HG02981 (cell line): ENCODE data around the gene DPCD.
A peak's percentile ranks its signal among the peaks of the same experiment; 100 is the strongest.

Source experiments
- ATAC-seq: cut with Tn5 transposase; IDR thresholded peaks from one replicate; pipeline ENCODE4 v1.9.1; 2021; ENCODE audit warnings: mild to moderate bottlenecking, moderate library complexity; ENCODE audit not compliant: unreplicated experiment

DPCD gene

DNA sequence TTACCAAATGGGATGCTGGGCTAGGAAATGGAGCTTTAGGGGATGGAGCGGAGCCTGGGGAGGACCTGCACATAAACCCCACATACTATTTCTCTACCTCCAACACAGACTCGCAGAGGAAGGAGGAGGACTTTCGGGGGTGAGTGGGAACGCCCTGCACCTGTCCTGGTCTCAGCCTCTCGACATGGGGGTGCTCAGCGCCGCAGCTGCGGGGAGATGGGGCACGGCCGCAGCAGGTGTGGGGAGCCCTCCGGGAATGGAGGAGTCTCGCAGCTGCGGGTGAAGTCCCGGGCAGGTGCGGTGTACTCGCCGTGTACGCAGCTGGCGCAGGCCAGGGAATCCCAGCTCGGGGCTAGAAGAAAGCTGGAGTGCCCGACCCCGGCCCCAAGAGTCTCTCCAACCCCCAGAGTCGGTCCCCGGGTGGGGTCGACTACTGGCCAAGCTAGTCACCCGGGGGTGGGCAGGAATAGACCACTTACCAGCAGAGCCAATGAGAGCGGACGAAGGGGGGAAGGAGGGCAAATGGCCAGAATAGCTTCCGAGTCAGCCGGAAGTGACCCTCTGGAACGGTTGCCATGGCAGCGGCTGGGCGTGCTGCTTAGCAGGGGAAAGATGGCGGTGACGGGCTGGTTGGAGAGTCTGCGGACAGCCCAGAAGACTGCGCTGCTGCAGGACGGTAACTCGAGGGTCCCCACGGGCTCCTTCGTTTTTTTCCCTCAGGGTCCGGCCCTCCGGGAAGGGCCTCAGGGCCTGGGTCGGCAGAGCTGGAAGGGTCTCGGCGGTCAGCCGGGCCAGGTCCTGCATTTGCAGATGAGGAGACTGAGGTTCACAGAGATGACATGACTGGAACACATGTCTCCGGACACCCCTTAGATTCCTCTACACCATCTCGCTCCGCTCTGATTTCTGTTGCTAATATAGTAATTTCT lies at the start of gene DPCD, which contains the start of gene POLL:
DPCD (plus strand) TSS at position 597 of the 929 bp plus-strand sequence; CDS start at position 613, 16 bp downstream.
POLL (minus strand) TSS at position 533 of the 929 bp plus-strand sequence. CDS start 897 bp downstream, outside the sequence.
- peak; percentile 96 for ATAC-seq

DNA sequence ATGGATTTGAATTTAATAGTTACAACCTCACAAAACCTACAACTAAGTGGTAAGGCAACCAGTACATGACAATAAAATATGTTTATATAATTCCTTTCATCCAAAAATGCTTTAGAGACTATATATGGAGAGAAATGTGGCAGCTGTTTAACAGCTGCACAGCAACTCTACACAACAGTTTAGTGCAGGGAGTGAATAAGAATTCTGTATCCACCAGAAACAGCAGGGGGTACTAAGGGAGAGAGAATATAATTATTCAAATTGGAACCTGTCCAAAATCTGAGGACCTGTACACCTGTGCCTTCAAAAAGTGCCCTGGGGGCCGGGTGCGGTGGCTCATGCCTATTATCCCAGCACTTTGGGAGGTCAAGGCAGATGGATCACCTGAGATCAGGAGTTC lies 49.7 kb upstream of the DPCD start:
- no peak for ATAC-seq

DNA sequence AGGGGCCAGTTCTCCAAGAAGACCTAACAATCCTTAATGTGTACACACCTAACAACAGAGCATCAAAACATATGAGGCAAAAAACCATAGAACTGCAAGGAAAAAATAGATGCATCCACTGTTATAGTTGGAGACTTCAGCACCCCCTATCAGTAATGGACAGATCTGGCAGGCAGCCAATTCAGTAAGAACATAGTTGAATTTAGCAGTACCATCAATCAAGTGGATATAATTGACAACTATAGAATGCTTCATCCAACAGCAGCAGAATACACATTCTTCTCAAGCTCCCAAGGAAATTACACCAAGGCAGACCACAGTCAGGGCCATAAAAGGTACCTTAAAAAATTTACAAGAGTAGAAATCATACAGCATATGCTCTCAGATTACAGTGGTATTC lies 42.2 kb upstream of the DPCD start:
- ATAC-seq = no peak

DNA sequence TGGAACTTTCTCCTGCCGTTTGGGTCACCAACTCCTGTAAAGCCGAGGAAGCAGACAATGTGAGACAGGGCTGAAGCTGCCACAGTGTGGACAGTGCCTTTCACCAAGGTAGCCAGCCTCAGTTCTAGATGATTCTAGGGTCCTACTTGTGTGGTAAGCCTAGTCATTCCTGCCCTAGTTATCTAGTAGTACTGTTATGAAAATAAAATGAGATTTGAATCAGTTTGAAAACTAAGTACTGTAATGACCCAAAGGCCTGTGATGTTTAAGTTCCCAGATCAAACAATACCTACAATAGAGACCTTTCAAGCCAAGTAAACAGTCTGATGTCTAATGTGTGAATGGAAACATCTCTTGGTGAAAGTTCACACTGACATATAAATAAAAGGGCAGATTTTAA lies 37.2 kb upstream of the DPCD start:
- no peak for ATAC-seq

DNA sequence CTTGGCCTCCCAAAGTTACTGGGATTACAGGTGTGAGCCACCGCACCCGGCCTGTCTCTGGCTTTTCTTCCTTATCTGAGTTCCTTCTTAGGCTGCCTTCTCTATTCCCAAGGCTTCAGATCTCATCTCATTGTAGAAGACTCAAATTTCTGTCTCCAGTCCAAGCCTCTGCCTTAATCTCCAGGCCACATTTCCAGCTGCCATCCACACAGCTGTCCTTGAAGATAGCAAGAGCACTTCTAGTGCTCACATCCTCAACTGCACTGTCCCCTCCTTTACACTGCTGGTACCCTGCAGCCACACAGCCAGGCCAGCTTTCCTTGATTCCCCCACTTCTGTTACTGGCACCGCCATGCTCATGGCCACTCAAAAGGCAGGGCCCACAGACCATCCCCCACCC lies 35.7 kb upstream of the DPCD start:
- no peak for ATAC-seq

DNA sequence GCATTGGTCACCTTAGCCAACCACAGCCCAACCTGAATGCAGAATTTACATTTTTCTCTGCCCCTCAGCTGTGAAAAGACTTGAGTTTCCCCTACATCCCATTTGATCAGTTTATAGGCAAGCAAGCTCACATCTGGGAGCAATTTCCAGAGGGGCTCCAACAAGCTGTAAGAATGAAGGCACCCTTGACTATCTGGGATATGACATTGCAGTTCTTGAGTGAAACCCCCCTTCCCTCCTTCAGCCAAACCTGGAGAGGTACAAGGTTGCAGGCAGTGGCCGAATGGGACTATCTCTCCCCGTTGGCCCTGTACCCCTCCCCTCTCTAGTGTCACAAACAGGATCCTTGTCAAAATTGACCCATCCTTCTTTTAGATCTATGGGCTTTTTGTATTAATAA lies 30.6 kb upstream of the DPCD start:
- ATAC-seq = no peak

DNA sequence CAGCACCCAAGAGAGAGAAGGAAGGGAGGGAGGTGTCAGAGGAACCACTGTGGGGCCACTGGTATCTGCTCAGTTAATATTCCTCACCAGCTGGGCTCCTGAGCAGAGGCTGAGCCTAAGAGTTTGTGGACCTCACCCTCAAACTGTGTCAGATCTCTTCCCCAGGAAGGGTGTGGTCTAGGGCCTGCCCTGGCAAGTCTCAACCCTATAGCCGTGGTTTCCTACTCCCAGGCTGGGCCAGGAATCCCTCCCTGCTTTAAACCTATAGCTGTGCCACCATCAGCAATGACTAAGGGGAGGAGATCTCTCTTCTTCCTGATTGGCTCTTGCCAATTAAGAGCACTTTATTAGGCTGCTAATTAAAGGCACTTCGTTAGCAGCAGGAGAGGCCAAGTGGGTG lies 29.9 kb upstream of the DPCD start:
- no peak for ATAC-seq

DNA sequence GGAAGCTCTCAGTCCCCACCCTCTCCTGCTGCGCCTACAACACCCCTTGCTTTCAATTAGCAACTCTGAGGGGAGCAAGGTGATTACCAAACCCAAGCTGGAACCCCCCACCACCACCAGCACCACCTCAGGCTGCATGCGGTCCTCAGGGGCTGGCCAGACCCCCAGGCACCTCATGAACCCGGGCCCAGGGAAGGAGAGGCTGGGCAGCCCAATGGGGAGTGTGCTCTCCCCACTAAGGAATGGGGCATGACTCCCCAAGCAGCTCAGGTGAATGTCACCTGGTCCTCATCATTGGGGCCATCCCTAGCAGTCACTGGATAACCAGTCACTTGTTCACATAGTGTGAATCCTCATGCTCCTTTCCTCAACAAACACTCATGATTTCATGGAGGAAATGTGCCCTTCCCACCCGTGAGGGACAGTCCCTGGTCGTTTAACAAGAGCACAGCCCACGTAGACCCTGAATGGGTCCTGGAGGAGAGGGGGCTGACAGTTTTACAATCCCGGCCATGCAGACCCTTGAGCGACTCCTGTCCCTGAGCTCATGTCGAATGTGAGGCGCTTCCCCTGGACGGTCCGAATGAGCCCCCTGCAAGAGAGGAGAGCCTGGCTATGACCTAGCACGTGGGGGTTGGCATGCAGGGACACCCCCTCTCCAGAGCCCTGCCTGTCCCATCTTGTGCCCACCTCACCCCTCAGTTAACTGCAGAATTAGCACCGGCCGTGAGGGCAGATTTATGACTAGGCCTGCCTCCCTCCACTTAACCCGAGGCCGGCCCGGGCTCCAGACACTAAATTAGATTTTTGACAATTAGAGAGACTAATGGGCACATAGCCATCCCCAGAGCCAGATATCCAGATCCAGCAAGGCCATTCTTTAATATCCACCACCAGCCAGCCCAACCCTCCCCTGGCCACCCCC lies 29.2 kb upstream of the DPCD start:
- no peak for ATAC-seq

DNA sequence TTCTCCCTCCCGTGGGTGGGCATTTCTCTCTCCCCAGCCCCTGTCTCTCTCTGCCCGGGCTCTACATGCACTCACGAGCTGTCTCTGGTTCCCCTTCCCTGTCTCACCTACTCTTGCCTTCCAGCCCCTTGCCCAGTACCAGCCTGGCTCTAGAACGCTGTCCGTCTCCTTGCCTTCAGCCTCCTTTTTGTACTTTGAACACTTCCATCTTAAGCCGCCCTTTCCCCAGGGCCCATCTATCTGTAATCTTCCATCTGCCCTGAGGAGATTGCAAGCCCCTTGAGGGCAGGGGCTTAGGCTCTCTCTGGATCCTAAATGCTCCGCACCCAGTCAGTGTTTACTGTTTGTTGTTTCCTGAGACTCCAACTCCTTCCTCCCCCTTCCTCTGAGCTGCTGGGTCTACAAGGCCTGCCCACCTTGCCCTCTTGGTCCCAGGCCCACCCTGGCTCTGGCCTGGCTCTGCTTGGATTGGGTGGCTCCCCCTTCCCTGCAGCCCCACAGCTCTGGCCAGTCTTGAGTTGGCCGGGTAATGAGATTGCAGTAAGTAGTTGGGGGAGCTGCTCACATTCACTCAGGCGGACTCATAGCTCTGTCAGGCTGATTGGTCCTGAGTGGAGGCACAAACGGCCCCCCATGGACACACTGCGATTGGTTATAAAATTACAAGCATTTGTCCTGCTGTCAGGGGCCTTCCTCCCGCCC lies 28.4 kb upstream of the DPCD start:
- no peak for ATAC-seq

DNA sequence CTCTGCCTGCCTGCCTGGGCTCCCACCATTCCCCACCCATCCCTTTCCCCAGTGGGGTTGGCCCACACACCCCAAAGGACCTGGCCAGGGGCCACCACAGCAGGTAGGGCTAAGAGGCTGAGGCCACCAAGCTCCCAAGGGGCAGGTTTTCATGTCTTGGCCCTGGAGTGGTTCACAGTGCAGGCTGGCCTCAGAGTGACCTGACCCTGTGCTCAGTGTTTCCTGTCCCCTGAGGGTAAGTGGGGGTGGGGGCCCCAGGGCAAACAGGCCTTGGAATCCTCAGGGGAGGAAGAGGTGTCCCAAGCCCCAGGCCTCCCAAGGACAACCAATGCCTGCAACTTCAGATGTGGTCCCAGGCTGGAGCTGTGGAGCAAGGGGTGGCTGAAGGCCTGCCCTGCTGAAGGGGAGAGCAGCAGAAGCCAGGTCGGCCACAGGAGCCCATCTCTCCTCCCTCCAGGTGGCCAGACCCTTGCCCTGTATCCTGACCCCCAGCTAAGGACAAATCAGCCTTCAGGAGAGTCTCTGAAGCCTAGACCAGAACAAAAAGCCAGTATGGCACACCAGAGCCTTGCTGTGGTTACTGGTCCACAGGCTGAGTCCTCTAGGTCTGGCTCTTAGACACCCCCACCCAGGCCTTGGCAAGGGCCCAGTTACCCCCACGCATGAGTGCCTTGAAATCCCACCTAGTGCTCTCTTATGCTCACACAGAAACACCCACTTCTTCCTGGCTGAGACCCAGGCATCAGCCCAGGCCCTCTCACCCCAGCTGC lies 27.6 kb upstream of the DPCD start:
- ATAC-seq = no peak

DNA sequence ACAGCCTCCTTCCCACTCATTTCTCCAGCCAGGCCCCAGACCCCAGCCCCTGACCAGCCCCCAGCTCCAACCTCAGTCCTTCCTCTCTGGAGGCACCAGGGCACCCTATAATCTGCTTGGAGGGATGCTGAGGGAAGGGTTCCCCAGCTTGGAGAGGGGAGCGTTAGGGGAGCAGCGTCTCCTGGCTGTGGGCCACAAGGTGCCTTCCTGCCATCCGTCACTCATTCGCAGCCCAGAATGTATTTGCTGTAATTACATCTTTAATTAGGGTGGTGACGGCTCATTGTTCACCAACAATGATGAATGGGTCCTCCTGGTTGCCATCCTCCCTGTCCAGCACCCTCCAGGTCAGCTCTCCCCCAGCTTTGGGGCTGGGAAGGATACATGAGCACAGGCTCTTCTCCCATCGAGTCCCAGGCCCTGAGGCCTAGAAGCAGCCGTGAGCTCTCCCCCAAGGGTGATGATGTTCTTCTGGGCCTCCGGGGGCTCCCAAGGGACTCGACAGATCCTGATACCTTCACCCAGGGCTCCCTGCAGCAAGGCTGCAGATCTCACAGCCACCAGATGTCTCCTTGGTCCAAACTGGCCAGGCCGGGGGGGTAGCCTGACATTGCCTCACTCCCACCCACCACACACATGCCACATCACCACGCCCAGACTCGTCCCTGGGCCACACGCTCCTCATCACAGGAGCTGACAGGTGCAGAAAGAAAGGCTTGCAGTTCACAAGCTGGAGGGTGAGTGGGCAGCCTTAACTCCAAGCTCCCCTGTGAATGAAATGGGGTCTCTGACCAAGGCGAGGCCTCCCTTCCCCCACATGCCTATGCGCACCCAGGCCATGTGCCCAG lies 26.8 kb upstream of the DPCD start:
- ATAC-seq = no peak

DNA sequence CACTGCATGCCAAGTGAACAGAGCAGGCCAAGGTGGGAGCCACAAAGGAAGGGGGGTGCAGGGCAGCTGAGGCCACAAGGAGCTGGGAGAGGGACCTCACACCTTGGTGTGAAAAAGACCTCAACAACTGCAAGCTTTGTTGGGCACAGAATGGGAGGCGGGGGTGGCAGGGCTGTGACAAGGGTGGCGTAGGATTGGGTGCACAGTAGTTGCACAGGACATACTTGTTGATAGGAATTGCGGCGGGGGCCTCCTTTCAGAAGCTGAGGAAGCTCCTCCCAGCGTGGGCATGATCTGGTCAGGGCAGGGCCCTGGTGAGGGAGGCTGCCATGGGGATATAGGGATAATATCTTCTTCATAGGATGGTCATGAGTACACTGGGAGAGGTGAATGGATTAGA lies 25.9 kb upstream of the DPCD start:
- ATAC-seq = no peak

DNA sequence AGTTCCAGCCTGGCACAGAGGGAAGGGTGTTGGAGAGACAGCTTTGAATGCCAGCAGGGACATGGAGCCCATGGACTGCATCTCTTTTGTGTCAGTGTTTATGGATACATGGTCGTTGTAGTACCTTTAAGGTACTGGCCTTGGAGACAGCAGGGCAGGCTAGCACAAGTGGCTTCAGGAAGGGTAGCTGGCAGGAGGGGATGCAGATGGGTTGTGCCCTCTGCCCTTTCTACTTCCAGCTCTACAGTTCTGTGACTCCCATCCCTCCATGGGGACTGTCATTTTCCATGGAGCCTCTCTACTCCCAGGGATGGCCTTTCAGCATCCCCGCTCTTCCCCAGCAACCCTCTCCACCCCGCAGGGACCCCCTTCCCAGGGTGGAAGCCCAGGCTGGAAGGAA lies 25.1 kb upstream of the DPCD start:
- no peak for ATAC-seq

DNA sequence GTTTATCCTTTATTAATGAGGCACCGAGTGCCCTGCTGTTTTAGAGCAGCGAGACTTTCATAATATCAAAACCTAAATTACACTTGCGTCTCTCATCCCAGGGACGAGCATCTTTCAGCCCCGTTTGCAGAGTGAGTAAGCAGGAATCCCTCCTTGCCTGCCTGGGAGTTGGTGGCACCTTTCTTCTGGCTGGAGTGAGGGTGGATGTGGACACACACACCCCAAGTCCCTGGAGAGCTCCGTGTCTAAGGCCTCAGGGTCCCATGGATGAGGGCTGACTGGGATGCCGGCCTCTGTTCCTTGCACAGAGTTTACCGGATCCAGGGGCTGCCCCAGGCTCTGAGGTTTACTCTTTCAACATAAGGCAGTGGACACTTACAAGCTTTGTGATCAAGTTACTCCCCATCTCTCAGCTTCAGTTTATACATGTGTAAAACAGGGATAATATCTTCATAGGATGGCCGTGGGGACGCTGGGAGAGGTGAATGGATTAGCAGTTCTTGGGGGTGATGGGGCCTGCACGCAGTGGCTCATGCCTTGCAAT lies 24.6 kb upstream of the DPCD start:
- no peak for ATAC-seq

DNA sequence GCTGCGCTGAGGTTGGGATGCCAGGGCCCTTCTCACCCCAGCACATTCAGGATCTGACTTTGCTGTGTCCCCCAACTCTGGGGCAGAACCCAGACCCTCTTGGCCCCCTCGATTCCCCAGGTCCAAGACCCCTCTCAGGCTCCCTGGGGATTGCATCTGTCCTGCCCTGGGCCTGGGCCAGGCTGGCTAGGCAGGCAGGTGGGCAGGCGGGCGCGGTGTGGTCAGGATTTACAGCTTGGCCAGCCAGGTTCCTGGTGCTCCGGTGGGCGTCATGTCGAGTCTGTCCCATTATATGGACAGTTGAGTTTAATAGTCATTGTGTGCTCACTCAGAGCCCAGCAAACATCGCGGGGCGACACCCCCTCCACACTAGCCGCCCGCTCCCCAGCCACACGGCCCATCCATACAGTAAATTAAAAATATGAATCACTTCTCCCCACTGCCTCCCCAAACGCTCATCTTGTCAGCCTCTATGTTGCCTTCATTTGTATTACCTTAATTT lies 23.6 kb upstream of the DPCD start:
- ATAC-seq = no peak

DNA sequence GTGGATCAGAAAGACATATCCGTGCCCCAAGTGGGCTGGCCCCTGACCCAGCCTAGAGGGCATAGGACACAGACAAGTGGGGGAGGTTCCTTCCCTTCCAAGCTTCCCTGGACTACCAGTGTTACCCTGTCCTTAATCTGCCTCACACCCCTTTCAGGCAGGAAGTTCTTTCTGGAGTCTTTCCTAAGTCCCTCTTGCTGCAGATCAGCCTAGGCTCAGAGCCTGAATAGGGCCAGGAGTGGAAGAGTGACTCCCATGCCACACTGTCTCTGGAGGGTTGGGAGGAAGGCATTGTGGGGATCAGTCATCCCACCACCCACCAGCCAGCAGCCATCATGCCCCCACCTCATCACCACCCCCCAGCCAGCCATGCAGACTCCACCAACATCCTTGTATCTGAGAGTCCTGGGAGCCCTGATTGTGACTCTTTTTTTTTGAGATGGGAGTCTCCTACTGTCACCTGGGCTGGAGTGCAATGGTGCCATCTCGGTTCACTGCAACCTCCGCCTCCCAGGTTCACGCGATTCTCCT lies 22.7 kb upstream of the DPCD start:
- ATAC-seq = no peak

DNA sequence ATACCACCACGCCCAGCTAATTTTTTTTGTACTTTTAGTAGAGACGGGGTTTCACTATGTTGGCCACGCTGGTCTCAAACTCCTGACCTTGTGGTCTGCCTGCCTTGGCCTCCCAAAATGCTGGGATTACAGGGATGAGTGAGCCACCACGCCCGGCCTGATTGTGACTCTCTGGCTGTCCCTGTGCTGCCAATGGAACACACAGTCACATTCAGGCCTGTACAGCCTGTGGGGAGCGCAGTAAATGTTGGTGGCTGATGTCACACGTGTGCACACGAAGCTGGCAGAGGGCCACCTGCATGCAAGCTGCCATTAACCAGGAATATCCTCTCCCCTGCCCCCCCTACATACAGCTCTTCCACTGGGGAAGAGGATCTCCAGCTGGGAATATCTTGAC lies 22.2 kb upstream of the DPCD start:
- no peak for ATAC-seq

DNA sequence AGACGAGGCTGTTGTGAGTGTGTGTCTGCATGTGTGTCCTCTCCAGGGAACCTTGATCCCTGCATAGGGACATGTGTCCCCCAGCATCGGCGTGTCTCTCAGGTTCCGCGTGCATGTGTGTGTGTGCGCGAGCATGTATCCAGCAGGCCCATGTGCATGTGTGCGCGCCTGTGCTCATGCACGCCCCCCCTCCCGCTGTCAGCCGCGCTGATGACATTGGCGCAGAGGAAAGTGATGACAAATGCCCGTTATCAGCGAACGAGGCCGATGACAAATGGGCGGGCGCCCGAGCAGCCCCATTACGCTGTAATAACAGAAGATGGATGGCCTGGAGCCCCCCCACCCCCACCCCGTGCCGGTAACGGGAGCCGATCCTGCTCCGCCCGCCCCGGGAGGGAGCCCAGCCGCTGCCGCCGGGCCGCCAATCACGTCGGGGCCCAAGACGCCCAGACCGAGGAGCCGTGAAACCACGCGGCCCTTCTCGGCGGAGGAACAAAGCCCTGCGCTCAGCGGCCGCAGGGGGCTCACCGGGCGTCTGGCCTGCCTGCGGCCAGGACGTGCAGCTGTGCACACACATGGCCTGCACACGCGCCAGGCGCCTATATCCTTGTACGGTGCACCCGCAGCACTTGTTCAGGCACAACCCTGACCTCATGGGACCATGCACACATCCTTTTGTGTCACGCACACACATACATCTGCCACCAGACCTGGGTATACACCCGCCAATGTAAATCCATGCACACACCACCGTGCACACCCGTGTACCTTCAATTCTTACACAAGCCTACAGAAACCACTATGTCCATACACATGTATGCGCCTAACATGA lies 21.6 kb upstream of the DPCD start:
- ATAC-seq = no peak
